Amniotic stem cell (primary cell): ENCODE measurements around the gene ARHGEF26.

ENCODE experiments used
- DNase-seq: peaks from one replicate; lab custom pipeline; 2025; lab: John Stamatoyannopoulos, UW

The ARHGEF26 gene

DNA sequence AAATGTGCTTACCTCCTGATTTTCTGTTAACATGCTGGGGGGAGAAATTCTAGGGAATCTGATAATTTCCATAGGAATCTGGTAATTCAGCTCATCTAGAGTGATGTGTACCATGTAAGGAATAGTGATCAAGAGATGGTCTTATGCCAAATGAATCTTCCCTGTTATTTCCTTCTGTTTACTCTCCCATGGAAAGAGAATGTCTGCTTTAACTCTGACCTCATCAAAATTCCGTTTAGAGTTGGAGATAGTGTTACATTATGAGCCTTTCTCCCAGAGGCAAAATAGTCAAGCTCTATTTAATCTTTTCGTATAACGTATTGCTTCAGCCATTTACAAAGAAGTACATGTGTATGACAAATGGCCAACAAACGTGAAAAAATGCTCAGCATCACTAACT, 76.6 kb downstream of the ARHGEF26 start:
- DNase-seq = no peak

DNA sequence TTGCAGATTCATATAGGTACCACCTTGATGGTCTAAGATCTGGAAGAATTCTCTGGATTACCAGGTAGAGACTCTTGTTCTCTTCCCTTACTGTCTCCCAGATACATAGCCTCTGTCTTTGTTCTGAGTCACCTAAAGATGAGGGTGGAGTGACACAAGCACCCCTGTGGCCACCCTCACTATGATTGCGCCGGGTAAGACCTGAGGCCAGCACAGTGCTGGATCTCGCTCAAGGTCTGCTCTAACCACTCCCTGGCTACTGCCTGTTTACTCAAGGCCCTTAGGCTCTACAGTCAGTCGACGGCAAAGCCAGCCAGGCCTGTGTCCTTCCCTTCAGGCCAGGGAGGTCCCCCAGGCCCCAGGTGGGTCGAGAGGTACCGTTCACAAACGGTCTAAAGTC, 88.3 kb downstream of the ARHGEF26 start:
- DNase-seq = no peak

DNA sequence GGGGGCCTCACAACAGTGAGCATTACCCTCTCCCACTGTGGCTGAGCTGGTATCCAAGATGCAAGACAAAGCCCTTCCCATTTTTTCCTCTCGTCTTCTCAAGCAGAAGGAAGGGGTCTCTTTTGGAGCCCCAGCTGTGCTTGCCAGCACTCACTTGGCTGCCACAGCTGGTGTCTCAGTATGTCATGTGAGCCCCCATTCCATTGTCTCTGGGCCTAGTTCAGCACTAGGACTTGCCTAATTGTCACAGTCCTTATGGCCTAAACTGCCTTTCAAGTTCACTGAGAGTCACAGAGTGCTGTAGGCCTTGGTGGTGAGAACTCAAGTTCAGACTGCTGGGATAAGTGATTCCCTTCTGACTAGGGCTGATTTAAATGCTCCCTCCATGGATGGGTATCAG, 89.8 kb downstream of the ARHGEF26 start:
- DNase-seq = no peak

DNA sequence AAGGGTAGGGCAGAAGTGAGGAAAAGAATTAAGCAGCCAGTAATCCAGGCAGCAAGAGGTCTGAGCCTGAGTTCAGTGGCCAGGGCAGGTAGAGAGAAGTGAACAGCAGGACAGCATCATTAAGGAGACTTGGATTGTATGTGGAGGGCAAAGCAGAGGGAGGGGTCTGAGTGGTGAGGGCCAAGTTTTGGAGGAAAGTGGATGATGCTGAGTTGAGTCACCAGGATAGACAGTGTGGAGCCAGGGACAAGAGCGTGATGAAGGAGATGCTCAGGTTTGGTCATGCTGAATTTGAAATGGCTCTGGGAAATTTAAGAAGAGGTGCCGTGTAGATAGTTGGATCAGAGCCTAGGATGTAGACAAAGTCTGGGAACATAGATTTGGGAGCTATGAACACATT, 93.1 kb downstream of the ARHGEF26 start:
- DNase-seq = no peak

DNA sequence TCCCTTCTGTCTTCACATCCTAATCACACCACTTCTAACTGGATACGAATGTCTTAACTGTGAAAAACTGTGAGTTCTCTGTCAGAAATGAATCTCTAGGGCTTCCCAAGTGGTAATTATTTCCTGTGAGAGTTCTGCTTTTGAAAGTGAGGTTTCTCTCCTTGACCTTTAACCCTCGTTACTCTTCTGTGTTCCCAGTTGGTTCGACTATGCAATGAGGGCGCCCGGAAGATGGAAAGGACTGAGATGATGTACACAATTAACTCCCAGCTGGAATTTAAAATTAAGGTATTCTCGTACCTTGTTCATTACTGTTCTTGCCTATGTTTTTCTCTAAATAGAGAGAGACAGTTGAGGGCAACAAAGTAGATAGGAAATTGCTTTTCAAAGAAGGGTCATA, 96.5 kb downstream of the ARHGEF26 start:
- DNase-seq = no peak

DNA sequence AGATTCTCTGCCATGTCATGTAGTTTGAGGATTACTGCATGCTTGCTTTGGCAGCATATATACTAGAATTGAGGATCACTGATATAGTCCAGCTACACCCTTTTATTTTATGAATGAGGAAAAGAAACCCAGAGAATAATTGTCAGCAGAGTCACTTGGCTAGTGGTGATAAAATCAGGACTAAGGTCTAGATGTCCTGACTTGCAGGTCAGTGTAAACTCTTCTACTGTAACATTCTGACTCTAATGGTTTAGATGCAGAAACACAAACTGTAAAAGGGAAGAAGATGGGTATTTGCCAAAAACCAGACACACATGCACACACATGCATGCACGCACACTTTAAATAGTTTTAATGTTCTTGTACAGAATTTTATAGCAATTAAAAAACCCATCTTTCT, 97.5 kb downstream of the ARHGEF26 start:
- no peak for DNase-seq

DNA sequence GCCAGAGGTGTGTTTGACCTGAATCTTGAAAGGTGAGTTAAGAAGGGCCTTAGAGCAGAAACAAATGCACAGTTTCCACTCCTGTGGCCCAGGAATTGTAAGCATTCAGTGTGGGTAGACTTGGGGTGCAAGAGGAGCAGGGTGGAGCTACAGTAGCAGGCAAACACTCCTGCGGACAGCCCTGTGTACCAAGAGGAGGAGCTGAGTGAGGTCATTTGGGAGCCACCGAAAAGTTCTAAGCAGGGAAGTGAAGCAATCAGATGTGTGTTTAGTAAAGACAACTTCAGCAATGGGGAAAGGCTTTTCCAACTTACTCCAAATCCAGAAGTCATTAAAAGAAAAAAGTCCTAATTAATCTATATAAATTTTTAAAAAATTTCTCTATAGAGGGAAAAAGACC, 99.3 kb downstream of the ARHGEF26 start:
- DNase-seq = no peak

DNA sequence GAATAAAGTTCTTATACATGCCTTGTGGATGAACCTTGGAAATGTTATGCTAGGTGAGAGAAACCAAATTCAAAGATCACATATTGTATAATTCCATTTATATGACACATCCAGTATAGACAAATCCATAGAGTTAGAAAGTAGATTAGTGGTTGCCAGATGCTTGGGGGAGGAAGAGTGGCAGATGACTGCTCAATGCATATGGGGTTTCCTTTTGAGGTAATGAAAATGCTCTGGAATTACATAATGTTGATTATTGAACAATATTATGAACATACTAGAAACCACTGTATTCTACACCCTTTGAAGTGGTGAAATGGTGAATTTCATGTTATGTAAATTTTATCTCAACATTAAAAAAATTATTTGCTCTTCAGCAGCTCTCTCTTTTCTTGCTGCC, 102.3 kb downstream of the ARHGEF26 start:
- no peak for DNase-seq

DNA sequence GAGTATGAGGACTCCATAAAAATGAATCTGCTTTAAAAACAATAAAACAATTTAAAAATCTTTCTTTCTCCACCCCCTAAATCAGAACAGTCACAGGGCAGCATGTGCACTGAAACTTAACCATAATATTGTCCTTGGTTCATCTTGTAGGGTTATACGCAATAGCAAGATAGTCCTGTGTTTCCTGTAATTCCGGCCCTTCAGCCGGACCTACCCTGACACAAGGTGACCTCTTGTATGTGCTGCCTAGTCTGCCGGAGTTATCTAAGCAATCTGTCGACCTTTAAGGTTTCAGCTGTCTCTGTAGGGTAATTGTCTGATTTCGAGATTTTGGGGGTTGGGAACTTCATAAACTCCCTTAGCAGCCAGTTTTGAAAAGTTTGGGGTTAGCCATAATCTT, 103.2 kb downstream of the ARHGEF26 start:
- no peak for DNase-seq

DNA sequence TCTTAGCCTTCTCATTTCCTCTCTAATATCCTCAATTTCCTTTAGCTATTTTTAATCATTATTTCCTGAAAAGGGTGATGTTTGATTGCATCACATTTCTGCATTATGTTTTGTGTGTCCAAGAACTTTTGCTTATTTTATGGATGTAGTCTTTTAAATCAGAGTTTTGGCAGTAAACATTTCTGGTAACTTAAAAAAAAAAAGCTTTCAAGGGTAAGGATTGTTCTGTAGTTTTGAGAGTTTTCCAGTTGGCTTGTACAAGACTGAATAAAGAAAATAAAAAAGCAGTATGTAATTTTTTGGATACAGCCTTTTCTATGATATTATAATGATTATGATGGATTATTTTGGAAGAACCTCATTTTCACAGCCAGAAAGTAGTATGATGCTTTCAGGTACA, 103.7 kb downstream of the ARHGEF26 start:
- DNase-seq = no peak

DNA sequence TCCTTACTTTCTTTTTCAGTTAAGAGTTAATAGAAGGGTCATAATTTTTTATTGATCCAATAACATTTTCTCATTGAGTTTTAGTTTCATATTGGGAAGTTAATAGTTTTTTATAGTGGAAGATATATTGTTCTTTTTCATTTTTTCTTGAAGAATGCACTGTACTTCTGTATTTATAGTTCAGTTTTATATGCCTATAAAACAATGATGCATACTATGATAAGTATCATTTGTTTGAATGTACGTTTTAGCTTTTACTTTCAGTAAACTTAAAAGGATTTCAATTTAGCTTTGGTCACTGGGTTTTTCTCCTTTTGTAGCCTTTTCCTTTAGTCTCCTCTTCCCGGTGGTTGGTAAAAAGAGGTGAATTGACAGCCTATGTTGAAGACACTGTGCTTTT, 104.3 kb downstream of the ARHGEF26 start:
- DNase-seq = no peak

DNA sequence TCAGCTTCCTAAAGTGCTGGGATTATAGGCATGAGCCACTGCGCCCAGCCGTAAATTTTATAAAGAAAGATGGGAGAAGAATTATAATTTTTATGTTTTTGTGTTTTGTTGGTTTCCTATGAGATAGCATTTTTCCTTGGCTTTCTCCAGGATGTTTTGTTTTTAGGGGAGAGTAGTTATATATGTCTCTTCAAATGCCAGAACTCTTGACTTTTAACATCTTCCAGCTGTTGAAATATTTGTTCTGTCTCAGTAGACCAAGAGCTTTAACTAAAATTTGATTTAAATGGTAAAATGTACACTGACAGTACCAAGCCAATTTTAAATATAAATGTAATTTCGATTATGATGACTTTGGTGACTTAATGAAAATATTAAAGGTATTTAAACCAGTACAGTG, 106.3 kb downstream of the ARHGEF26 start:
- DNase-seq = no peak

DNA sequence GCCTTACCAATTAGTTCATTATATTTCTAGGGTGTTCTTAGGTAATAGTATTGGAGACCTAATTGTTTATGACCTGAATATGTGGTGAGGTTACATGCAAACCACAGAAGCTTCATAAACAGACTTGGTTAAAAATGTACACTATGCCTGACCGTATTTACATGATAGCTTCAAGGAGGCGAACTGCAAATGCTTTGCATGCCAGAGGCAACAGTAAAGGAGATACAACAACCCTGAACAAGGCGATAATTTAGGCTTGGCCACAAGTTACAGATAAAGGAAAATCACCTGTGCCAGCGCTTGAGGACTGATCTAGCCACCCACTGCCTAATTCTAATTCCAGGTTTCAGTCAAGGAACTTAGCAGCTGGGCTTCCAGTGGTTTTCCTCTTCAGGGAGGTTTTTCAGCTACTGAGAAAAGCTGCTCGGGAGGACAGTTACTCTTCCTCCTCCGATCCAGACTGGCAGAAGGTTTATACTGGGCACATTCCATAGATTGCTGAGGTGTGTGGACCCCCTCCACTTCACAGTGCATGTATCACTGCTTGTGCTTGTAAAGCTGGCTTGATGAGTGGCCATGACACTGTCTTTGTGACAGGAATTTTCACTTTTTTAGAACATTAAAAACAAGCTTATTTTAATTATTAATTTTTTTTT, 107.5 kb downstream of the ARHGEF26 start:
- no peak for DNase-seq

DNA sequence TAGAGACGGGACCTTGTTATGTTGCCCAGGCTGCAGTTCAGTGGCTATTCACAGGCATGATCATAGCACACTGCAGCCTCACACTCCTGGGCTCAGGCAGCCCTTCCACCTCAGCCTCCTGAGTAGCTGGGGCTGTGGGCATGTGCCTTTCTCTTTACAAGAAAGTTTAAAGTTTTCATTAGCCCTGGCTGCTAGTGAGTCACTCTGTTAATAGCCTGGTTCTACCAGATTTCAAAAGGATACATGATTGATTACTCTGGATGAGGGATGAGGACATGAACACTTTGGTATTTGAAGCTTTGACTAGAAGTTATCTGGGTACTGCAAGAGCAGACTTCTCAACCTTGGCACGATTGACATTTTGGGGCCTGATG, 108.0 kb downstream of the ARHGEF26 start:
- DNase-seq = no peak

DNA sequence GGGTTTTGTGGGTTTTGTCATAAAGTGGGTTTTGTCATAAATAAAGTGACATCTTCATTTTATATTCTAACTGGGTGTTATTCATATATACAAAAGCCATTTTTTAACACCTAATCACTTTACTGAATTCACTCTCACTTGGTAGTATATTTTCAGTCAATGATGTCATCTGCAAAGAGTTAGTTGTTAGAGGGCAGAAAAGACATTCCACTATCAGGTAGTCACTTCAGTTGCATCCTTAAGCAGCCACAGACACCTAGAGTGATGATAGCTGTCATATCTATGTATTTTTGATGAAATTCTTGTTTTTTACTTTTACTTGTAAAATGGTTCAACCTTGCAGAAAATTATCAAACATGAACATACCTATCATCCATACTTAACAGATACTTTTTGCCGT, 114.1 kb downstream of the ARHGEF26 start:
- no peak for DNase-seq

DNA sequence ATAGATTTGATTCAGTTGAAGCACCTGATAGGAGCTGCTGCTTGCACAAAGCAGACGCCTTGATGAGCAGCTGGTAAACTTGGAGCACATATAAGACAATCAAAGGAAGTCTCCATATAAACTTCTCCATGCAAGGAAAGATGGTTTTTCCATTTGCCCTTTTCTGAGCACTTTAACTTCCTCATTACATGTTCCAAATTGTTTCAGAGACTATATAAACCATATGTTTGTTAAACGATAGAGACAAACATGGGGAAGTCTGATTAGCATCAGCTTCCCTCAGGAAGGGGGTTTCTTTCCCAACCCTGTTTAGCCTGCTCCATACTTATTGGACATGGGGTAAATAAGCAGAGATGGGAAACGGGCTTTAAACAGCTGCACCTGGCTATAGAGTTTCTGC, 115.1 kb downstream of the ARHGEF26 start:
- DNase-seq = no peak

DNA sequence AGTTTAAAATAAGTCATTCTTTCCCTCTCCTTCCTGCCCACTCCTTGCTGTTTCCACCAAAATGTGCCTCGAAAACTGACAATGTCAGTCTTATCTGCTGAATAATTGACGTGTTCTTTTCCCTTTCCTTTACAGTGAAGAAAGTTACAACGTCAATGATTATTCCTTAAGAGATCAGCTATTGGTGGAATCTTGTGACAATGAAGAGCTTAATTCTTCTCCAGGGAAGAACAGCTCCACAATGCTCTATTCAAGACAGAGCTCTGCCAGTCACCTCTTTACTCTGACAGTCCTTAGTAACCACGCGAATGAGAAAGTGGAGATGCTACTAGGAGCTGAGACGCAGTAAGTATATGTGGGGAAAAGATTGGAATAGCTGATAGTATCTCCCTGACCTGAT, 119.0 kb downstream of the ARHGEF26 start:
- DNase-seq = no peak

DNA sequence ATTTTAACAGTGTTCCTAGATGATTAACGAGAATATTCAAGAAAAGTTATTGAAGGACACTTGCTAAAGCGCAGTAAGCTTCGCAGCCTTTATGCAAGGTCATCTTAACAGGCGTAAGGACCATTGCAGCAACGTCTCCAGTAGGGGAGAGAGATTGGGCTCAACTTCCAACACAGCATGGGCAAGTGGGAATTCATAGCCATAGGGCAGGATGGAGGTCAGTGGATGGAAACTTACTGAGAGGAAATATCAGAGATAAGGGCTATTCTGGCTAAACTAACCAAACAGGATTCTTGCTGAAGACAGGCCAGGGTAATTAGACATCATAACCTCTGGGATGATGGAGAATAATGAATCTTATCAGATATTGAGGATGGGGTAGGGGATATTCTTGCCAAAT, 120.3 kb downstream of the ARHGEF26 start:
- DNase-seq = no peak

DNA sequence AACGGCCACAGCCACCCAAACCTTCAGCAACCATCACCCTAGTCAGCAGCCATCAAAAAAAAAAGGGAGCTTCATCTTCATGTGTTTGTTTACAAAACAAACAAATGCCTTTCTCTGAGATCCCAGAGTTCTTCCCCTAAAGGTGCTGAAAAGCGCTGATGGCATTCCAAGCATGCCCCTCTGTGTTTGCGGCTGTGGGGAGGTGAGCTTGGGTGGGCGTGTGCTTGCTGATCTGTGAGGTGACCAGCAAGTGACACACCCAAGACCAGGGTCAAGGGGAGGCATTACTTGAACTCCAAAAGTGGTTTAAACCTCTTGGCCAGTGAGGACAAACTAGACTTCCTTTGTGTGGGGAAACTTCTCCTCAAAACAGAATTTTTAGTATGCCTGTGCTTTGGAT, 121.6 kb downstream of the ARHGEF26 start:
- no peak for DNase-seq

DNA sequence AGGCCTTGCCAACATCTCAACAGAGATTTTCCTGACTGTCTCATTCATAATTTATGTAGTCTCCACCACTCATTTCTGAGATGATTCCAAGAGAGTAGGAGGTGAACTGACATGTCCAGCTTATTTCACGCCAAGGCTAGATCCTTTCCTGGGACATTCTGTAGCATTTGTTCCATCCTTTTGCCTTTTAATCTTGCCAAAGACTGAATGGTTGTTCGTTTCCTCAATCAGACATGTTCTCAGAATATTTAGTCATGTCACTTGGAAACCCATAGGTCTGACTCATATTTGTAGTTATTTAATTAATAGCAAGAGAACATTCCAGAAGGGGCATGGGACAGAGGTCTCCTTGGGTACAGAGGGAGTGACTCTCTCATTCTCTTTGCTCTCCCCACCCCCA, 122.2 kb downstream of the ARHGEF26 start:
- DNase-seq = no peak

DNA sequence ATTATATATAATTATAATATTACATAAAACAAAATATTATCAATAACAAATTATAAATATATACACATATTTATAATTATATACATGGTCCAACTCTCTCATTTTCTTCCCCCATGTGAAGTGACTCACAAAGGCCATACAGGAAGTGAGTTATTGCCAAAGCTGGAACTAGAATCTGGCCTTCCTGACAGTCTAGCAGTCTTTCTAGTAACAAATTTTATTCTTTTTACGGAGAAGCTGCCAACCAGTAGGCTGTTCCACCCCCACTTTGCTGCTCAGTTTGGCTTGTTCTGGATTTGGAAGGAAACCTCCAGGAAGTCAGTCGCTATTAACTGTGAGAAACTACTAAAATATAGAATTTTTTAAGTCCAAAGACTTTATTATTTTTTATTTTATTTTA, 123.5 kb downstream of the ARHGEF26 start:
- DNase-seq = no peak

DNA sequence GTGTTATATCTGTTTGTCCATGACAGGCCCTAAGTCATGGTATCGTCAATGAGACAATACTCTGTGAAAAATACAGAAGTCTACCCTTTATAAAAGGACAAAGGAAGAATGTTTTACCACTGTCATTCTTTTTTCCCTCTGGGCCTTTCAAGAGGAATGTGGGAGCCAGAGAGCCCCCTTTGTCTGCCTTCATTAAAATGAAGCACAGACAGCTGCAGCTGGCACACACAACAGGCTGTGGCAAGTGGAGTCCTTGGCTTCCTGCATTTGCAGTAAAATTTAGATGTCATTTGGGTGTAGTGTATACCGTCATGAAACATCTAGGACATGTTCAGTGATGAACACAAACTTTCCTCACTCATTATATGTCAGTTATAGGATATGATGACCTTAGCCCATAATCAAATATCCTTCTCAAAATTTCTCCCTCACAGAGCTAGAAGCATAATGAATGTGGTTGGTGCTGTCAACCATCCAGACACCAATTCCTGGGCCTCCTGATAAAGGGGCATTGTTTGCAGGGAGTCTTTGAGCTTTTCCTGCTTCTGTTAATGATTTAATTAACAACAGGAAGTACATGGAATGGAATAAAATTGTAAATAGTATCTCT, 126.7 kb downstream of the ARHGEF26 start:
- no peak for DNase-seq

DNA sequence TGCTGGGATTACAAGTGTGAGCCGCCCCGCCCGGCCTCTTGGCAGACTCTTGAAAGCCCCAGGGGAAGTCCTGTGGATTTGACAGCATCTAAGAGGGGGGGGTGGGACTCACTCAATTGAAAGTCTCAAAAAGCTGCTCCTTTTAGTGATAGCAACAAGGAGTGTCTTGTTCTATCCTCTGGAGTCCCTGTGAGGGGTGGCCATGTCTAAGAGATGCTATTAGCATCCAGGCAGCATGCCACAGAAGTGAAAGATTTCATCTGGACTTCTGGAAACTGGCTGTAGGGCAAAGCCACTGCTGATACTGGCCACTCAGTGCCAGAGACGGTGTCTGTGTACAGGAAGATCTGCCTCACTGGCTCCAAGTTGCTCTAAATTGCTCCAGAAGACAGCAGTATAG, 129.1 kb downstream of the ARHGEF26 start:
- DNase-seq = no peak

DNA sequence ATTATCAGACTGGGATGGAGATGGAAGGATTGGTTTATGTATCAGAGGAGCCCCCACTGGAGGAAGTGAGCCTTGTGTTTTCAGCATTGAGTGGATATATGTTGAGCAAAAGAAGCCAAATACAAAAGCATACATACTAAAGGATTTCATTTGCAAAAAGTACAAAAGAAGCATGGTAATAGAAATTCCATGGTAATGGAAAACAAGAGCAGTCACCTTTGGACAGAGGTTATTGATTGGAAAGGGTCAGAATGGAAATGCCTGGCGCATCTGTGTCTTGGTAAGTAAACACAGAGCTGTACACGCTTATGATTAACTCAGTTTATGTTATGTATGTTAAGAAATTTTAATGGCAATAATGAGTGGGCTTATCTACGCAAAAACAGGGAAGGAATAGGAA, 130.4 kb downstream of the ARHGEF26 start:
- no peak for DNase-seq
